GM18519 (cell line): ENCODE measurements around the gene SLIT3.

ENCODE experiments used
- ATAC-seq: cut with Tn5 transposase; IDR thresholded peaks from one replicate; pipeline ENCODE4 v1.9.1; 2021; ENCODE audit warnings: mild to moderate bottlenecking, moderate library complexity; ENCODE audit not compliant: unreplicated experiment, low FRiP score

SLIT3 gene

GRCh38 chr5:168672016-168672415 lies 628.9 kb downstream of the SLIT3 start:
- ATAC-seq, result no peak

GRCh38 chr5:168670881-168671575 lies 629.9 kb downstream of the SLIT3 start:
- no peak for ATAC-seq

- ATAC-seq, result no peak
These were observed 631.1 kb downstream of the SLIT3 start for GRCh38 chr5:168669668-168670378.

- ATAC-seq, result no peak
These were observed 631.8 kb downstream of the SLIT3 start for GRCh38 chr5:168669156-168669555.

- no peak for ATAC-seq
These were observed 632.9 kb downstream of the SLIT3 start for GRCh38 chr5:168668078-168668477.

GRCh38 chr5:168667301-168667840 lies 633.6 kb downstream of the SLIT3 start:
- no peak for ATAC-seq

GRCh38 chr5:168666356-168666755 lies 634.6 kb downstream of the SLIT3 start:
- no peak for ATAC-seq

- no peak for ATAC-seq
These were observed 637.5 kb downstream of the SLIT3 start for GRCh38 chr5:168663276-168664004.

GRCh38 chr5:168661593-168662485 lies 639.1 kb downstream of the SLIT3 start:
- ATAC-seq, result no peak

GRCh38 chr5:168660691-168661090 lies 640.2 kb downstream of the SLIT3 start:
- ATAC-seq, result no peak

GRCh38 chr5:168659286-168659847 lies 641.6 kb downstream of the SLIT3 start:
- no peak for ATAC-seq

GRCh38 chr5:168658394-168658793 lies 642.5 kb downstream of the SLIT3 start:
- no peak for ATAC-seq

GRCh38 chr5:168656633-168657032 lies 644.3 kb downstream of the SLIT3 start:
- no peak for ATAC-seq

GRCh38 chr5:168655316-168655715 lies 645.6 kb downstream of the SLIT3 start:
- no peak for ATAC-seq

- no peak for ATAC-seq
These were observed 646.7 kb downstream of the SLIT3 start for GRCh38 chr5:168654211-168654721.

GRCh38 chr5:168653626-168654025 lies 647.3 kb downstream of the SLIT3 start:
- no peak for ATAC-seq

GRCh38 chr5:168651648-168652047 lies 649.3 kb downstream of the SLIT3 start:
- ATAC-seq, result no peak

GRCh38 chr5:168649306-168649705 lies 651.6 kb downstream of the SLIT3 start:
- no peak for ATAC-seq

- ATAC-seq, result no peak
These were observed 652.4 kb downstream of the SLIT3 start for GRCh38 chr5:168648576-168648975.

GRCh38 chr5:168648016-168648415 lies 652.9 kb downstream of the SLIT3 start:
- no peak for ATAC-seq
